ENCODE data around the gene ANKHD1. TPM values are rescaled to one million over a fixed set of nuclear protein-coding genes. Genes with fewer than 3 reads are reported as not detected.

ANKHD1 gene
- polyA plus RNA-seq, 1 of the 3 experiments (the other 2 are of a cell fraction), result 26.7 TPM

DNA sequence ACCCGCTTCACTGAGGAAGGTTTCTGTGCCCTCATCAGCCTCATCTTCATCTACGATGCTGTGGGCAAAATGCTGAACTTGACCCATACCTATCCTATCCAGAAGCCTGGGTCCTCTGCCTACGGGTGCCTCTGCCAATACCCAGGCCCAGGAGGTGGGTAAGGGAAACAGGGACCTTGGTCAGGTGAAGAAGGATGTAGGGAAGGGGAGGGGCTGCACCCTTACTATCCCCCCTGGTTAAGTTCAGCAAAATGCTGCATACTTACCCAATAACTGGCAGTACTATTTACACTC, 37.2 kb upstream of the ANKHD1 start:
- H2AFZ ChIP-seq (ENCODE audit: low read depth), result no peak overlapping the region
- H3K9me3 ChIP-seq, result no peaks in the 10 kb centered on the region
- H3K27ac ChIP-seq (ENCODE audit: low read depth in 2 of 2, low read length in 1 of 2), result no peak overlapping the region
- H3K4me2 ChIP-seq, result no peak overlapping the region
- no peaks in the 10 kb centered on the region for H3F3A ChIP-seq (replicated peaks; ENCODE audit: insufficient read depth)
- no peaks in the 10 kb centered on the region for H3K36me3 ChIP-seq (replicated peaks in 1 of 2; ENCODE audit: control insufficient read depth in 1 of 2, insufficient read depth in 2 of 2, low read length in 1 of 2)
- no peak for DNase-seq
- H3K9ac ChIP-seq, result no peak overlapping the region
- CTCF ChIA-PET, result interaction anchor here (0.7 to 2.6 kb wide), 9 partner anchors 8 to 356 kb away, joined by 3 to 21 read pairs (median 4); partner anchors contain the start of genes IK and NDUFA2
- H3K9me2 ChIP-seq, result no peaks in the 10 kb centered on the region
- no peaks in the 10 kb centered on the region for H3K79me2 ChIP-seq (ENCODE audit: insufficient read depth)
- 86% methylated on average over 3 of the region's 3 CpGs for WGBS (ENCODE audit: low lambda C conversion rate)
- POLR2A ChIA-PET, result no interaction called here
- TF ChIP-seq TAF1 (IDR thresholded peaks at IDR 0.05; ENCODE audit: borderline replicate concordance, low read depth, low read length) (no peak), POLR2AphosphoS5 (IDR thresholded peaks at IDR 0.05; ENCODE audit: low read depth, low read length) (no peak), NRF1 (IDR thresholded peaks at IDR 0.05; ENCODE audit: low read depth, low read length) (no peak), SIN3A (IDR thresholded peaks at IDR 0.05; ENCODE audit: borderline replicate concordance, low read depth, low read length) (no peak), MXI1 (IDR thresholded peaks at IDR 0.05; ENCODE audit: low read depth, low read length) (no peak), RFX5 (IDR thresholded peaks at IDR 0.05; ENCODE audit: low read length) (no peak), TCF12 (IDR thresholded peaks at IDR 0.05) (no peak), FOXJ3 (CRISPR knock-in tag; IDR thresholded peaks at IDR 0.05) (no peak)
- TF ChIP-seq, protein P1, sequence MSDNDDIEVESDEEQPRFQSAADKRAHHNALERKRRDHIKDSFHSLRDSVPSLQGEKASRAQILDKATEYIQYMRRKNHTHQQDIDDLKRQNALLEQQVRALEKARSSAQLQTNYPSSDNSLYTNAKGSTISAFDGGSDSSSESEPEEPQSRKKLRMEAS (IDR thresholded peaks at IDR 0.05; ENCODE audit: low read depth), result no peak
- TF ChIP-seq, protein P2, sequence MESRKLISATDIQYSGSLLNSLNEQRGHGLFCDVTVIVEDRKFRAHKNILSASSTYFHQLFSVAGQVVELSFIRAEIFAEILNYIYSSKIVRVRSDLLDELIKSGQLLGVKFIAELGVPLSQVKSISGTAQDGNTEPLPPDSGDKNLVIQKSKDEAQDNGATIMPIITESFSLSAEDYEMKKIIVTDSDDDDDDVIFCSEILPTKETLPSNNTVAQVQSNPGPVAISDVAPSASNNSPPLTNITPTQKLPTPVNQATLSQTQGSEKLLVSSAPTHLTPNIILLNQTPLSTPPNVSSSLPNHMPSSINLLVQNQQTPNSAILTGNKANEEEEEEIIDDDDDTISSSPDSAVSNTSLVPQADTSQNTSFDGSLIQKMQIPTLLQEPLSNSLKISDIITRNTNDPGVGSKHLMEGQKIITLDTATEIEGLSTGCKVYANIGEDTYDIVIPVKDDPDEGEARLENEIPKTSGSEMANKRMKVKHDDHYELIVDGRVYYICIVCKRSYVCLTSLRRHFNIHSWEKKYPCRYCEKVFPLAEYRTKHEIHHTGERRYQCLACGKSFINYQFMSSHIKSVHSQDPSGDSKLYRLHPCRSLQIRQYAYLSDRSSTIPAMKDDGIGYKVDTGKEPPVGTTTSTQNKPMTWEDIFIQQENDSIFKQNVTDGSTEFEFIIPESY (IDR thresholded peaks at IDR 0.05; ENCODE audit: borderline replicate concordance, low read depth), result no peak
- TF ChIP-seq, protein P3, sequence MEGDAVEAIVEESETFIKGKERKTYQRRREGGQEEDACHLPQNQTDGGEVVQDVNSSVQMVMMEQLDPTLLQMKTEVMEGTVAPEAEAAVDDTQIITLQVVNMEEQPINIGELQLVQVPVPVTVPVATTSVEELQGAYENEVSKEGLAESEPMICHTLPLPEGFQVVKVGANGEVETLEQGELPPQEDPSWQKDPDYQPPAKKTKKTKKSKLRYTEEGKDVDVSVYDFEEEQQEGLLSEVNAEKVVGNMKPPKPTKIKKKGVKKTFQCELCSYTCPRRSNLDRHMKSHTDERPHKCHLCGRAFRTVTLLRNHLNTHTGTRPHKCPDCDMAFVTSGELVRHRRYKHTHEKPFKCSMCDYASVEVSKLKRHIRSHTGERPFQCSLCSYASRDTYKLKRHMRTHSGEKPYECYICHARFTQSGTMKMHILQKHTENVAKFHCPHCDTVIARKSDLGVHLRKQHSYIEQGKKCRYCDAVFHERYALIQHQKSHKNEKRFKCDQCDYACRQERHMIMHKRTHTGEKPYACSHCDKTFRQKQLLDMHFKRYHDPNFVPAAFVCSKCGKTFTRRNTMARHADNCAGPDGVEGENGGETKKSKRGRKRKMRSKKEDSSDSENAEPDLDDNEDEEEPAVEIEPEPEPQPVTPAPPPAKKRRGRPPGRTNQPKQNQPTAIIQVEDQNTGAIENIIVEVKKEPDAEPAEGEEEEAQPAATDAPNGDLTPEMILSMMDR (IDR thresholded peaks at IDR 0.05), result no peak
- TF ChIP-seq, protein P4, sequence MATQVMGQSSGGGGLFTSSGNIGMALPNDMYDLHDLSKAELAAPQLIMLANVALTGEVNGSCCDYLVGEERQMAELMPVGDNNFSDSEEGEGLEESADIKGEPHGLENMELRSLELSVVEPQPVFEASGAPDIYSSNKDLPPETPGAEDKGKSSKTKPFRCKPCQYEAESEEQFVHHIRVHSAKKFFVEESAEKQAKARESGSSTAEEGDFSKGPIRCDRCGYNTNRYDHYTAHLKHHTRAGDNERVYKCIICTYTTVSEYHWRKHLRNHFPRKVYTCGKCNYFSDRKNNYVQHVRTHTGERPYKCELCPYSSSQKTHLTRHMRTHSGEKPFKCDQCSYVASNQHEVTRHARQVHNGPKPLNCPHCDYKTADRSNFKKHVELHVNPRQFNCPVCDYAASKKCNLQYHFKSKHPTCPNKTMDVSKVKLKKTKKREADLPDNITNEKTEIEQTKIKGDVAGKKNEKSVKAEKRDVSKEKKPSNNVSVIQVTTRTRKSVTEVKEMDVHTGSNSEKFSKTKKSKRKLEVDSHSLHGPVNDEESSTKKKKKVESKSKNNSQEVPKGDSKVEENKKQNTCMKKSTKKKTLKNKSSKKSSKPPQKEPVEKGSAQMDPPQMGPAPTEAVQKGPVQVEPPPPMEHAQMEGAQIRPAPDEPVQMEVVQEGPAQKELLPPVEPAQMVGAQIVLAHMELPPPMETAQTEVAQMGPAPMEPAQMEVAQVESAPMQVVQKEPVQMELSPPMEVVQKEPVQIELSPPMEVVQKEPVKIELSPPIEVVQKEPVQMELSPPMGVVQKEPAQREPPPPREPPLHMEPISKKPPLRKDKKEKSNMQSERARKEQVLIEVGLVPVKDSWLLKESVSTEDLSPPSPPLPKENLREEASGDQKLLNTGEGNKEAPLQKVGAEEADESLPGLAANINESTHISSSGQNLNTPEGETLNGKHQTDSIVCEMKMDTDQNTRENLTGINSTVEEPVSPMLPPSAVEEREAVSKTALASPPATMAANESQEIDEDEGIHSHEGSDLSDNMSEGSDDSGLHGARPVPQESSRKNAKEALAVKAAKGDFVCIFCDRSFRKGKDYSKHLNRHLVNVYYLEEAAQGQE (IDR thresholded peaks at IDR 0.05; ENCODE audit: low read depth, low read length), result no peak
- TF ChIP-seq, protein P5, sequence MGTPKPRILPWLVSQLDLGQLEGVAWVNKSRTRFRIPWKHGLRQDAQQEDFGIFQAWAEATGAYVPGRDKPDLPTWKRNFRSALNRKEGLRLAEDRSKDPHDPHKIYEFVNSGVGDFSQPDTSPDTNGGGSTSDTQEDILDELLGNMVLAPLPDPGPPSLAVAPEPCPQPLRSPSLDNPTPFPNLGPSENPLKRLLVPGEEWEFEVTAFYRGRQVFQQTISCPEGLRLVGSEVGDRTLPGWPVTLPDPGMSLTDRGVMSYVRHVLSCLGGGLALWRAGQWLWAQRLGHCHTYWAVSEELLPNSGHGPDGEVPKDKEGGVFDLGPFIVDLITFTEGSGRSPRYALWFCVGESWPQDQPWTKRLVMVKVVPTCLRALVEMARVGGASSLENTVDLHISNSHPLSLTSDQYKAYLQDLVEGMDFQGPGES (IDR thresholded peaks at IDR 0.05; ENCODE audit: low read depth, low read length), result no peak
- TF ChIP-seq, protein P6, sequence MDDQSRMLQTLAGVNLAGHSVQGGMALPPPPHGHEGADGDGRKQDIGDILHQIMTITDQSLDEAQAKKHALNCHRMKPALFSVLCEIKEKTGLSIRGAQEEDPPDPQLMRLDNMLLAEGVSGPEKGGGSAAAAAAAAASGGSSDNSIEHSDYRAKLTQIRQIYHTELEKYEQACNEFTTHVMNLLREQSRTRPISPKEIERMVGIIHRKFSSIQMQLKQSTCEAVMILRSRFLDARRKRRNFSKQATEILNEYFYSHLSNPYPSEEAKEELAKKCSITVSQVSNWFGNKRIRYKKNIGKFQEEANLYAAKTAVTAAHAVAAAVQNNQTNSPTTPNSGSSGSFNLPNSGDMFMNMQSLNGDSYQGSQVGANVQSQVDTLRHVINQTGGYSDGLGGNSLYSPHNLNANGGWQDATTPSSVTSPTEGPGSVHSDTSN (IDR thresholded peaks at IDR 0.05), result no peak
- no peak overlapping the region for H3K4me3 ChIP-seq (ENCODE audit: low read depth in 2 of 2, low read length in 1 of 2)
- H3K4me1 ChIP-seq (ENCODE audit: control insufficient read depth in 1 of 2, insufficient read depth in 2 of 2, low read depth in 1 of 2, low read length in 1 of 2), result peaks cover 0 to 2% of the 10 kb centered on the region in 2 experiments; a peak in 1 of 4 replicates
- no peaks in the 10 kb centered on the region for H3K27me3 ChIP-seq (ENCODE audit: insufficient read depth)
- H4K20me1 ChIP-seq (ENCODE audit: insufficient read depth), result no peaks in the 10 kb centered on the region

All from SK-N-SH (cell line).